ENCODE data around the gene SULT4A1. TPM values are rescaled to one million over a fixed set of nuclear protein-coding genes. Genes with fewer than 3 reads are reported as not detected.
A peak's percentile ranks its signal among the peaks of the same experiment; 100 is the strongest.

Gene SULT4A1
- total and polyA plus RNA-seq, 2 experiments from 2014 or later, result 4.7 to 5.2 TPM

DNA sequence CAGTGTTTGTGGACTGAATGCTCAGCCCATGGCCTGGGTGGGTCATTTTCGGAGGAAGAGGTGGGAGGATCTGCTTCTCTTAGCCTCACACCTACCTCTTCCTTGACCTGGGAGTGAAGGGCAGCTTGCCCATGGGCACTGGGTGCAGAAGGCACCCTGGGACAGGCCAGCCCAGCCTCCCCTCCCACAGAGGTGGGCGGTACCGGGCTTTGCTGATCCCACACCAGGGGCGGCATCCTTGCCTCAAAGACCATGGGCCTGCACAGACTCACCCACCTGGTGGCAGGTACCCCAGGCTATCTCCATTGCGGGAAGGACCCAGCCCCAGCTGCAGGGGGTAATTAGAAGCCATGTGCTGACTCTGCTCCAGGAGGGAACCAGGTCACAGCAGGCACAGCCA, 31.0 kb upstream of the SULT4A1 start:
- H3K4me1 Mint-ChIP-seq, result peaks cover 6% of the 10 kb centered on the region; the same call in 2 of the 3 replicates
- Histone ChIP-seq H3K27ac (ENCODE audit: low read depth) (no peak overlapping the region), H3K36me3 (ENCODE audit: insufficient read depth) (no peaks in the 10 kb centered on the region), H3K4me1 (ENCODE audit: insufficient read depth) (no peaks in the 10 kb centered on the region), H3K79me2 (replicated peaks; ENCODE audit: insufficient read depth) (no peaks in the 10 kb centered on the region), H3F3A (replicated peaks; ENCODE audit: low read depth) (no peaks in the 10 kb centered on the region; the same call in 1 of the 2 replicates), H3K4me2 (no peak overlapping the region), H4K20me1 (replicated peaks; ENCODE audit: insufficient read depth) (peaks cover 3% of the 10 kb centered on the region; the same call in 1 of the 2 replicates), H3K4me3 (no peak overlapping the region), H3K27me3 (ENCODE audit: insufficient read depth) (peaks cover 6% of the 10 kb centered on the region), H2AFZ (0 out of 2 replicates have a peak overlapping the region, but pooled peaks have one; percentile 10), H3K9me2 (ENCODE audit: insufficient read depth) (no peaks in the 10 kb centered on the region)
- H3K27ac Mint-ChIP-seq, result no peak overlapping the region
- ATAC-seq (no peak), DNase-seq (ENCODE audit: low spot score) (no peak)
- TF ChIP-seq, protein P1, sequence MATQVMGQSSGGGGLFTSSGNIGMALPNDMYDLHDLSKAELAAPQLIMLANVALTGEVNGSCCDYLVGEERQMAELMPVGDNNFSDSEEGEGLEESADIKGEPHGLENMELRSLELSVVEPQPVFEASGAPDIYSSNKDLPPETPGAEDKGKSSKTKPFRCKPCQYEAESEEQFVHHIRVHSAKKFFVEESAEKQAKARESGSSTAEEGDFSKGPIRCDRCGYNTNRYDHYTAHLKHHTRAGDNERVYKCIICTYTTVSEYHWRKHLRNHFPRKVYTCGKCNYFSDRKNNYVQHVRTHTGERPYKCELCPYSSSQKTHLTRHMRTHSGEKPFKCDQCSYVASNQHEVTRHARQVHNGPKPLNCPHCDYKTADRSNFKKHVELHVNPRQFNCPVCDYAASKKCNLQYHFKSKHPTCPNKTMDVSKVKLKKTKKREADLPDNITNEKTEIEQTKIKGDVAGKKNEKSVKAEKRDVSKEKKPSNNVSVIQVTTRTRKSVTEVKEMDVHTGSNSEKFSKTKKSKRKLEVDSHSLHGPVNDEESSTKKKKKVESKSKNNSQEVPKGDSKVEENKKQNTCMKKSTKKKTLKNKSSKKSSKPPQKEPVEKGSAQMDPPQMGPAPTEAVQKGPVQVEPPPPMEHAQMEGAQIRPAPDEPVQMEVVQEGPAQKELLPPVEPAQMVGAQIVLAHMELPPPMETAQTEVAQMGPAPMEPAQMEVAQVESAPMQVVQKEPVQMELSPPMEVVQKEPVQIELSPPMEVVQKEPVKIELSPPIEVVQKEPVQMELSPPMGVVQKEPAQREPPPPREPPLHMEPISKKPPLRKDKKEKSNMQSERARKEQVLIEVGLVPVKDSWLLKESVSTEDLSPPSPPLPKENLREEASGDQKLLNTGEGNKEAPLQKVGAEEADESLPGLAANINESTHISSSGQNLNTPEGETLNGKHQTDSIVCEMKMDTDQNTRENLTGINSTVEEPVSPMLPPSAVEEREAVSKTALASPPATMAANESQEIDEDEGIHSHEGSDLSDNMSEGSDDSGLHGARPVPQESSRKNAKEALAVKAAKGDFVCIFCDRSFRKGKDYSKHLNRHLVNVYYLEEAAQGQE (IDR thresholded peaks at IDR 0.05; ENCODE audit: unreplicated experiment), result no peak
- TF ChIP-seq ZNF331 (CRISPR knock-in tag; IDR thresholded peaks at IDR 0.05; ENCODE audit: low read depth), result no peak
- TF ChIP-seq EZH2 (IDR thresholded peaks at IDR 0.05; ENCODE audit: low read depth, unreplicated experiment), result no peak
- TF ChIP-seq POLR2AphosphoS5 (IDR thresholded peaks at IDR 0.05; ENCODE audit: low read depth), result no peak
- no peak for TF ChIP-seq CREB1 (CRISPR knock-in tag; IDR thresholded peaks at IDR 0.05; ENCODE audit: low read depth)
- no peak for TF ChIP-seq JUNB (IDR thresholded peaks at IDR 0.05; ENCODE audit: unreplicated experiment)
- TF ChIP-seq, protein P2, sequence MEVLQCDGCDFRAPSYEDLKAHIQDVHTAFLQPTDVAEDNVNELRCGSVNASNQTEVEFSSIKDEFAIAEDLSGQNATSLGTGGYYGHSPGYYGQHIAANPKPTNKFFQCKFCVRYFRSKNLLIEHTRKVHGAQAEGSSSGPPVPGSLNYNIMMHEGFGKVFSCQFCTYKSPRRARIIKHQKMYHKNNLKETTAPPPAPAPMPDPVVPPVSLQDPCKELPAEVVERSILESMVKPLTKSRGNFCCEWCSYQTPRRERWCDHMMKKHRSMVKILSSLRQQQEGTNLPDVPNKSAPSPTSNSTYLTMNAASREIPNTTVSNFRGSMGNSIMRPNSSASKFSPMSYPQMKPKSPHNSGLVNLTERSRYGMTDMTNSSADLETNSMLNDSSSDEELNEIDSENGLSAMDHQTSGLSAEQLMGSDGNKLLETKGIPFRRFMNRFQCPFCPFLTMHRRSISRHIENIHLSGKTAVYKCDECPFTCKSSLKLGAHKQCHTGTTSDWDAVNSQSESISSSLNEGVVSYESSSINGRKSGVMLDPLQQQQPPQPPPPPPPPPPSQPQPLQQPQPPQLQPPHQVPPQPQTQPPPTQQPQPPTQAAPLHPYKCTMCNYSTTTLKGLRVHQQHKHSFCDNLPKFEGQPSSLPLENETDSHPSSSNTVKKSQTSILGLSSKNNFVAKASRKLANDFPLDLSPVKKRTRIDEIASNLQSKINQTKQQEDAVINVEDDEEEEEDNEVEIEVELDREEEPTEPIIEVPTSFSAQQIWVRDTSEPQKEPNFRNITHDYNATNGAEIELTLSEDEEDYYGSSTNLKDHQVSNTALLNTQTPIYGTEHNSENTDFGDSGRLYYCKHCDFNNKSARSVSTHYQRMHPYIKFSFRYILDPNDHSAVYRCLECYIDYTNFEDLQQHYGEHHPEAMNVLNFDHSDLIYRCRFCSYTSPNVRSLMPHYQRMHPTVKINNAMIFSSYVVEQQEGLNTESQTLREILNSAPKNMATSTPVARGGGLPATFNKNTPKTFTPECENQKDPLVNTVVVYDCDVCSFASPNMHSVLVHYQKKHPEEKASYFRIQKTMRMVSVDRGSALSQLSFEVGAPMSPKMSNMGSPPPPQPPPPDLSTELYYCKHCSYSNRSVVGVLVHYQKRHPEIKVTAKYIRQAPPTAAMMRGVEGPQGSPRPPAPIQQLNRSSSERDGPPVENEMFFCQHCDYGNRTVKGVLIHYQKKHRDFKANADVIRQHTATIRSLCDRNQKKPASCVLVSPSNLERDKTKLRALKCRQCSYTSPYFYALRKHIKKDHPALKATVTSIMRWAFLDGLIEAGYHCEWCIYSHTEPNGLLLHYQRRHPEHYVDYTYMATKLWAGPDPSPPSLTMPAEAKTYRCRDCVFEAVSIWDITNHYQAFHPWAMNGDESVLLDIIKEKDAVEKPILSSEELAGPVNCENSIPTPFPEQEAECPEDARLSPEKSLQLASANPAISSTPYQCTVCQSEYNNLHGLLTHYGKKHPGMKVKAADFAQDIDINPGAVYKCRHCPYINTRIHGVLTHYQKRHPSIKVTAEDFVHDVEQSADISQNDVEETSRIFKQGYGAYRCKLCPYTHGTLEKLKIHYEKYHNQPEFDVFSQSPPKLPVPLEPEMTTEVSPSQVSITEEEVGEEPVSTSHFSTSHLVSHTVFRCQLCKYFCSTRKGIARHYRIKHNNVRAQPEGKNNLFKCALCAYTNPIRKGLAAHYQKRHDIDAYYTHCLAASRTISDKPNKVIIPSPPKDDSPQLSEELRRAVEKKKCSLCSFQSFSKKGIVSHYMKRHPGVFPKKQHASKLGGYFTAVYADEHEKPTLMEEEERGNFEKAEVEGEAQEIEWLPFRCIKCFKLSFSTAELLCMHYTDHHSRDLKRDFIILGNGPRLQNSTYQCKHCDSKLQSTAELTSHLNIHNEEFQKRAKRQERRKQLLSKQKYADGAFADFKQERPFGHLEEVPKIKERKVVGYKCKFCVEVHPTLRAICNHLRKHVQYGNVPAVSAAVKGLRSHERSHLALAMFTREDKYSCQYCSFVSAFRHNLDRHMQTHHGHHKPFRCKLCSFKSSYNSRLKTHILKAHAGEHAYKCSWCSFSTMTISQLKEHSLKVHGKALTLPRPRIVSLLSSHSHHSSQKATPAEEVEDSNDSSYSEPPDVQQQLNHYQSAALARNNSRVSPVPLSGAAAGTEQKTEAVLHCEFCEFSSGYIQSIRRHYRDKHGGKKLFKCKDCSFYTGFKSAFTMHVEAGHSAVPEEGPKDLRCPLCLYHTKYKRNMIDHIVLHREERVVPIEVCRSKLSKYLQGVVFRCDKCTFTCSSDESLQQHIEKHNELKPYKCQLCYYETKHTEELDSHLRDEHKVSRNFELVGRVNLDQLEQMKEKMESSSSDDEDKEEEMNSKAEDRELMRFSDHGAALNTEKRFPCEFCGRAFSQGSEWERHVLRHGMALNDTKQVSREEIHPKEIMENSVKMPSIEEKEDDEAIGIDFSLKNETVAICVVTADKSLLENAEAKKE (CRISPR knock-in tag; IDR thresholded peaks at IDR 0.05), result no peak
- TF ChIP-seq, protein P3, sequence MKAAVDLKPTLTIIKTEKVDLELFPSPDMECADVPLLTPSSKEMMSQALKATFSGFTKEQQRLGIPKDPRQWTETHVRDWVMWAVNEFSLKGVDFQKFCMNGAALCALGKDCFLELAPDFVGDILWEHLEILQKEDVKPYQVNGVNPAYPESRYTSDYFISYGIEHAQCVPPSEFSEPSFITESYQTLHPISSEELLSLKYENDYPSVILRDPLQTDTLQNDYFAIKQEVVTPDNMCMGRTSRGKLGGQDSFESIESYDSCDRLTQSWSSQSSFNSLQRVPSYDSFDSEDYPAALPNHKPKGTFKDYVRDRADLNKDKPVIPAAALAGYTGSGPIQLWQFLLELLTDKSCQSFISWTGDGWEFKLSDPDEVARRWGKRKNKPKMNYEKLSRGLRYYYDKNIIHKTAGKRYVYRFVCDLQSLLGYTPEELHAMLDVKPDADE (IDR thresholded peaks at IDR 0.05), result no peak
- TF ChIP-seq, protein P4, sequence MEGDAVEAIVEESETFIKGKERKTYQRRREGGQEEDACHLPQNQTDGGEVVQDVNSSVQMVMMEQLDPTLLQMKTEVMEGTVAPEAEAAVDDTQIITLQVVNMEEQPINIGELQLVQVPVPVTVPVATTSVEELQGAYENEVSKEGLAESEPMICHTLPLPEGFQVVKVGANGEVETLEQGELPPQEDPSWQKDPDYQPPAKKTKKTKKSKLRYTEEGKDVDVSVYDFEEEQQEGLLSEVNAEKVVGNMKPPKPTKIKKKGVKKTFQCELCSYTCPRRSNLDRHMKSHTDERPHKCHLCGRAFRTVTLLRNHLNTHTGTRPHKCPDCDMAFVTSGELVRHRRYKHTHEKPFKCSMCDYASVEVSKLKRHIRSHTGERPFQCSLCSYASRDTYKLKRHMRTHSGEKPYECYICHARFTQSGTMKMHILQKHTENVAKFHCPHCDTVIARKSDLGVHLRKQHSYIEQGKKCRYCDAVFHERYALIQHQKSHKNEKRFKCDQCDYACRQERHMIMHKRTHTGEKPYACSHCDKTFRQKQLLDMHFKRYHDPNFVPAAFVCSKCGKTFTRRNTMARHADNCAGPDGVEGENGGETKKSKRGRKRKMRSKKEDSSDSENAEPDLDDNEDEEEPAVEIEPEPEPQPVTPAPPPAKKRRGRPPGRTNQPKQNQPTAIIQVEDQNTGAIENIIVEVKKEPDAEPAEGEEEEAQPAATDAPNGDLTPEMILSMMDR (conservative IDR thresholded peaks at IDR 0.05; ENCODE audit: low read depth in 2 of 2), result no peak
- no peak for TF ChIP-seq ZNF114 (CRISPR knock-in tag; IDR thresholded peaks at IDR 0.05)
- no peak for TF ChIP-seq STAT1 (IDR thresholded peaks at IDR 0.05; ENCODE audit: unreplicated experiment)
- TF ChIP-seq EZH2phosphoT487 (IDR thresholded peaks at IDR 0.05; ENCODE audit: unreplicated experiment), result no peak
- TF ChIP-seq NANOG (IDR thresholded peaks at IDR 0.05; ENCODE audit: borderline replicate concordance), result no peak
- H3K4me3 Mint-ChIP-seq, result no peak overlapping the region
- no peaks in the 10 kb centered on the region; the same call in 2 of the 3 replicates for H3K36me3 Mint-ChIP-seq (ENCODE audit: low read depth)
- H3K9me3 Mint-ChIP-seq, result no peaks in the 10 kb centered on the region
- H3K27me3 Mint-ChIP-seq (ENCODE audit: insufficient read depth, low read depth, poor library complexity), result peaks cover 15% of the 10 kb centered on the region

All from GM23338 (cell line).